GM12874 (cell line): ENCODE measurements around the gene ZNF831.

Experiments
- CTCF ChIP-seq: IDR thresholded peaks from 2 replicates; pipeline ENCODE4 v1.5.1; 2011; ENCODE audit warnings: low read depth, mild to moderate bottlenecking, control low read depth, low read length, moderate library complexity; ENCODE audit not compliant: insufficient read depth

Gene ZNF831

GRCh38 chr20:59195316-59195993 lies 31.8 kb downstream of the ZNF831 start:
- TF ChIP-seq CTCF: no peak

DNA sequence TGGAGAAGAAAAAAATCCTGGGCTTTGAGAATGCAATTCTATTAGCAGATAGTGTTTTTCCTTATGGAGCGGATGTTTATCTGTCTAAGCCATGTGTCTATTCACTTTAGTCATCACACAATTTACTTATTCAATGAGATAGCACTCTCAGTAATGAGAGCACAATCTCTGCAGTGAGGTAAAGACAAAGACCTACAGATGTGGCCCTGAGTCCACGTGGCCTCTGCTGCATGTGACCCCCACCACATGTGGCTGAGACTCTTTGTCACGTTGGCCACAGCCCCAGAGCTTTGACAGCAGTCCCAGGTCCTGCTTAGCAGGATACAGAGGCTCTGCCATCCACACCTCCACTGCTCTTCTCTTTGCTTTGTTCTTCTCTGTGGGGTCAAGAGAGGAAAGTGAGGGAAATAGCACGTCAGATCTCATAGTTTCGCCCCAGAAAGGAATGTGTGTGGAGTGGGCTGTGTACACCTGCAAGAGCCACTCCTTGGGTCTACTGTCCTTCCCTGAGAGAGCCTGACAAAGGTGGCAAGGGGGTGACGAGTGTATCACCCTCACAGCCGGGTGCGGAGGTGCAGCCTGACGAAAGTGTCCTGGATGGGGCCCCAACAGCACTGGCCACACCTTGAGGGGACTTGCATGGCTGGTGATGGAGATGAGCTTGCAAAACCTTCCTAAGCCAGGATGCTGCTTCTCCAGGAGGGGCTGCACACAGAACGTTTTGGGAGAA lies 40.7 kb downstream of the ZNF831 start:
- TF ChIP-seq CTCF: no peak

DNA sequence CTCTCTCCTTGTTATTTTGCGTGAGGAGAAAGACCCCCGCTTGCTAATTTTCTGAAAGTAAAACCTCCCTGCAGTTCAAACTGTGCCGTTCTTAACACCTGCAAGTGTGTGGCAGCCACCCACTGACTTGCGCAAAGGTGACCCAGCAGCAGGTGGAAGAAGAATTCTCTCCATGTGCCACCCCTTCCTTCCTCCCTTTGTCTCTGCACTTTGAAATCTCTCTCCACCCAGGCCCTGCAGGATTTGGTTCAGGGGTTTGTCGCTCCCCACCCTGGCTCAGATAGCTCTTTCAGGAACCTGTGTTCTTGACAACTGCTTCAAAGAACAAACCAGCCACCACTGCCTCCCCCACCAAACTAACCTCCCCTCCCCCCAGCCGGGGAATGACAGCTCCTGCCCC lies 41.4 kb downstream of the ZNF831 start:
- TF ChIP-seq CTCF: no peak

GRCh38 chr20:59207235-59207634 lies 43.6 kb downstream of the ZNF831 start:
- no peak for TF ChIP-seq CTCF

DNA sequence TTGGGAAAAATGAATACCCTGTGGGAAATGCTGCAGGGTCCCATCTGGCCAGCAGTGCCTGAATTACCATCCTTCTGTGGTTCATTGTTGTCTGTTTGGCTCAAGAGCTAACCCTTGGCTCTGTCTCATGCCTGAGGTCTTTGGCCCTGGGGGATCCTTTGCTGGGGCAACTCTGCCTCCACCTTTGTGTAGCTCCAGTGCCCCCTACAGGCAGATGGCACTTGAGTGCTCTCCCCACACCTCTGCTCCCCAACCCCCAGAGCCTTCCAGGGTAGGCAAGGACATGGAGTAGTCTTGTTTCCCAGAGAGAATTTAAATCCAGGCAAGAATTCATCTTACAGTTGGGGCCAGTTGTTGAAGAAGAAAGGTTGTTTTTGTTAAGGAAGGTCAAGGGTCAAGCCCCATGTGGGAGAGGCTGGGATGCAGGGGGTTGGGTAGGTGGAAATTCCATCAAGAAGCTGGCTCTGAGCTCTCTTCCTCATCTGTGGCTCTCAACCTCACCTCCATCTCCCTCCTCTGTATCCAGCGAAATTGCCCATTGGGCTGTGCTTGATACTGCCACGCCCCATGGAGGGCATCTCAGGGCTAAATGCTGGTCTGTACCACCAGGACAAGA lies 44.2 kb downstream of the ZNF831 start:
- TF ChIP-seq CTCF: peak; percentile 83

DNA sequence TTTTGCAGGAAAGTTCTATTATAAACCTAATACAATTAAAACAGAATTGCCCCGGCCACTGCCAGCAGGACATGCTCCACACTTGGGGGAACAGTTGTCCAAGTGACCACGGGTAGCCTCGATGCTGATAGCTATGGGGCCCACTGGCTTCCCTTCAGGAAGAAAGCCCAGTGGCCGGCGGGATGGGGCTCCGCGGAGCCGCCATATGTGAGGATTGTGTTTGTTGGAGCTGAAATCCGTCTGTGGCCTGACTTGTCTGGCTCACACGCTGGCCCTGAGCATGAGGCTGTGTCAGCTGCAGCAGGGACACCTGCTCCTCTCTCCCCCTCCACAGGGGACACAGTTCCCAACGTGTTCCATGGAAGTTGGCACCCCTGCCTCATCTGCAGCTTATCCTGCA lies 46.6 kb downstream of the ZNF831 start:
- TF ChIP-seq CTCF: no peak

GRCh38 chr20:59211208-59211765 lies 47.7 kb downstream of the ZNF831 start:
- no peak for TF ChIP-seq CTCF
